Measurements from ENCODE around the gene KLHL6.
"Not testable (repeated sequence)": the region's sequence is repeated elsewhere in the genome, so short reads cannot be mapped to it uniquely, and the experiment has no call there.

The KLHL6 gene

GRCh38 chr3:183489455-183490210 lies 65.9 kb downstream of the KLHL6 start:
- in situ Hi-C loops (cut with HindIII; ENCODE audit: low sequenced_read_pairs): loop anchor here (25.0 kb wide), 1 partner anchor 298 kb away; no protein-coding TSS in a partner anchor

- in situ Hi-C loops (cut with HindIII; ENCODE audit: low sequenced_read_pairs): loop anchor here (25.0 kb wide), 1 partner anchor 299 kb away; no protein-coding TSS in a partner anchor
Observed at GRCh38 chr3:183488343-183488742, 67.2 kb downstream of the KLHL6 start.

GRCh38 chr3:183487896-183488295 lies 67.6 kb downstream of the KLHL6 start:
- in situ Hi-C loops (cut with HindIII; ENCODE audit: low sequenced_read_pairs): loop anchor here (25.0 kb wide), 1 partner anchor 299 kb away; no protein-coding TSS in a partner anchor

GRCh38 chr3:183487016-183487415 lies 68.5 kb downstream of the KLHL6 start:
- in situ Hi-C loops (cut with HindIII; ENCODE audit: low sequenced_read_pairs): loop anchor here (25.0 kb wide), 1 partner anchor 300 kb away; no protein-coding TSS in a partner anchor

- in situ Hi-C loops (cut with HindIII; ENCODE audit: low sequenced_read_pairs): loop anchor here (25.0 kb wide), 1 partner anchor 301 kb away; no protein-coding TSS in a partner anchor
Observed at GRCh38 chr3:183486472-183486871, 69.0 kb downstream of the KLHL6 start.

GRCh38 chr3:183485585-183485984 lies 69.9 kb downstream of the KLHL6 start:
- in situ Hi-C loops (cut with HindIII; ENCODE audit: low sequenced_read_pairs): loop anchor here (25.0 kb wide), 1 partner anchor 302 kb away; no protein-coding TSS in a partner anchor

GRCh38 chr3:183485093-183485492 lies 70.4 kb downstream of the KLHL6 start:
- in situ Hi-C loops (cut with HindIII; ENCODE audit: low sequenced_read_pairs): loop anchor here (25.0 kb wide), 1 partner anchor 302 kb away; no protein-coding TSS in a partner anchor

- in situ Hi-C loops (cut with HindIII; ENCODE audit: low sequenced_read_pairs): loop anchor here (25.0 kb wide), 1 partner anchor 303 kb away; no protein-coding TSS in a partner anchor
Observed at GRCh38 chr3:183484431-183485075, 71.0 kb downstream of the KLHL6 start.

GRCh38 chr3:183481582-183481981 lies 73.9 kb downstream of the KLHL6 start:
- in situ Hi-C loops (cut with HindIII; ENCODE audit: low sequenced_read_pairs): loop anchor here (25.0 kb wide), 1 partner anchor 306 kb away; no protein-coding TSS in a partner anchor

GRCh38 chr3:183478501-183478900 lies 77.0 kb downstream of the KLHL6 start:
- in situ Hi-C loops (cut with HindIII; ENCODE audit: low sequenced_read_pairs): loop anchor here (25.0 kb wide), 1 partner anchor 309 kb away; no protein-coding TSS in a partner anchor

GRCh38 chr3:183477801-183478456 lies 77.6 kb downstream of the KLHL6 start:
- in situ Hi-C loops (cut with HindIII; ENCODE audit: low sequenced_read_pairs): loop anchor here (25.0 kb wide), 1 partner anchor 309 kb away; no protein-coding TSS in a partner anchor

- in situ Hi-C loops (cut with HindIII; ENCODE audit: low sequenced_read_pairs): loop anchor here (25.0 kb wide), 1 partner anchor 312 kb away; no protein-coding TSS in a partner anchor
Observed at GRCh38 chr3:183475764-183476162, 79.7 kb downstream of the KLHL6 start.

- in situ Hi-C loops (cut with HindIII; ENCODE audit: low sequenced_read_pairs): loop anchor here (25.0 kb wide), 1 partner anchor 312 kb away; no protein-coding TSS in a partner anchor
Observed at GRCh38 chr3:183475016-183475763, 80.3 kb downstream of the KLHL6 start.

GRCh38 chr3:183473969-183474368 lies 81.5 kb downstream of the KLHL6 start:
- in situ Hi-C loops (cut with HindIII; ENCODE audit: low sequenced_read_pairs): no loop called here

- in situ Hi-C loops (cut with HindIII; ENCODE audit: low sequenced_read_pairs): no loop called here
Observed at GRCh38 chr3:183472155-183472554, 83.4 kb downstream of the KLHL6 start.

- in situ Hi-C loops (cut with HindIII; ENCODE audit: low sequenced_read_pairs): no loop called here
Observed at GRCh38 chr3:183468424-183468823, 87.1 kb downstream of the KLHL6 start.

GRCh38 chr3:183466575-183466974 lies 88.9 kb downstream of the KLHL6 start:
- in situ Hi-C loops (cut with HindIII; ENCODE audit: low sequenced_read_pairs): no loop called here

- in situ Hi-C loops (cut with HindIII; ENCODE audit: low sequenced_read_pairs): not testable (repeated sequence)
Observed at GRCh38 chr3:183465710-183466109, 89.8 kb downstream of the KLHL6 start.

GRCh38 chr3:183464480-183464879 lies 91.0 kb downstream of the KLHL6 start:
- in situ Hi-C loops (cut with HindIII; ENCODE audit: low sequenced_read_pairs): no loop called here

Measured in DLD1 (cell line).